ENCODE measurements around the gene GEMIN2.
"Not testable (repeated sequence)": the region's sequence is repeated elsewhere in the genome, so short reads cannot be mapped to it uniquely, and the experiment has no call there.

GEMIN2 gene

GRCh38 chr14:39085933-39086332, 28.2 kb upstream of the GEMIN2 start:
- no peaks in the 10 kb centered on the region for H3K9me3 ChIP-seq (ENCODE audit: control extremely low read depth in 1 of 5, control insufficient read depth in 4 of 5, insufficient read depth in 2 of 5, low read depth in 1 of 5, low read length in 4 of 5)
- H3K27me3 ChIP-seq (replicated peaks in 2 of 5; ENCODE audit: control insufficient read depth in 4 of 5, insufficient read depth in 5 of 5, low read length in 4 of 5): no peaks in the 10 kb centered on the region
- no peak for DNase-seq
- CTCF ChIA-PET: interaction anchor here (0.8 kb wide), 1 partner anchor 16 kb away, joined by 3 read pairs; no protein-coding TSS in a partner anchor
- H3K4me1 ChIP-seq (ENCODE audit: control extremely low read depth in 1 of 4, control insufficient read depth in 4 of 4, insufficient read depth in 4 of 4, low read length in 3 of 4): no peaks in the 10 kb centered on the region
- no peak overlapping the region for H3K4me3 ChIP-seq (ENCODE audit: control insufficient read depth in 1 of 7, extremely low read depth in 1 of 7, insufficient read depth in 4 of 7, low read depth in 2 of 7, low read length in 6 of 7)
- H3K27ac ChIP-seq (ENCODE audit: insufficient read depth in 1 of 2, low read depth in 1 of 2, low read length in 2 of 2, poor library complexity in 1 of 2, severe bottlenecking in 2 of 2): no peak overlapping the region
- POLR2A ChIA-PET: no interaction called here
- peaks cover 13 to 59% (median 36%) of the 10 kb centered on the region in 4 experiments for H3K36me3 ChIP-seq (ENCODE audit: control insufficient read depth in 4 of 4, insufficient read depth in 4 of 4, low read length in 3 of 4)
- 90% methylated on average over 2 of the region's 7 CpGs for WGBS (ENCODE audit: insufficient coverage)

GRCh38 chr14:39087493-39087892, 26.6 kb upstream of the GEMIN2 start:
- no peak overlapping the region for H3K4me3 ChIP-seq (ENCODE audit: control insufficient read depth in 1 of 7, extremely low read depth in 1 of 7, insufficient read depth in 4 of 7, low read depth in 2 of 7, low read length in 6 of 7)
- H3K36me3 ChIP-seq (ENCODE audit: control insufficient read depth in 4 of 4, insufficient read depth in 4 of 4, low read length in 3 of 4): peaks cover 16 to 64% (median 38%) of the 10 kb centered on the region in 4 experiments
- ChIA-PET CTCF (no interaction called here), POLR2A (no interaction called here)
- H3K9me3 ChIP-seq (ENCODE audit: control extremely low read depth in 1 of 5, control insufficient read depth in 4 of 5, insufficient read depth in 2 of 5, low read depth in 1 of 5, low read length in 4 of 5): no peaks in the 10 kb centered on the region
- no peaks in the 10 kb centered on the region for H3K27me3 ChIP-seq (replicated peaks in 2 of 5; ENCODE audit: control insufficient read depth in 4 of 5, insufficient read depth in 5 of 5, low read length in 4 of 5)
- DNase-seq: no peak
- H3K27ac ChIP-seq (ENCODE audit: insufficient read depth in 1 of 2, low read depth in 1 of 2, low read length in 2 of 2, poor library complexity in 1 of 2, severe bottlenecking in 2 of 2): peak overlapping the region in 1 of 2 experiments; percentile 50
- no peaks in the 10 kb centered on the region for H3K4me1 ChIP-seq (ENCODE audit: control extremely low read depth in 1 of 4, control insufficient read depth in 4 of 4, insufficient read depth in 4 of 4, low read length in 3 of 4)
- no CpG with 5 or more reads among the region's 2 CpGs for WGBS (ENCODE audit: insufficient coverage)

GRCh38 chr14:39090548-39091111, 23.5 kb upstream of the GEMIN2 start:
- CTCF ChIA-PET: interaction anchor here (1.3 kb wide), 1 partner anchor 9 kb away, joined by 4 read pairs; no protein-coding TSS in a partner anchor
- peaks cover 11 to 61% (median 33%) of the 10 kb centered on the region in 4 experiments for H3K36me3 ChIP-seq (ENCODE audit: control insufficient read depth in 4 of 4, insufficient read depth in 4 of 4, low read length in 3 of 4)
- DNase-seq: no peak
- H3K4me1 ChIP-seq (ENCODE audit: control extremely low read depth in 1 of 4, control insufficient read depth in 4 of 4, insufficient read depth in 4 of 4, low read length in 3 of 4): no peaks in the 10 kb centered on the region
- WGBS (ENCODE audit: insufficient coverage): 93% methylated on average over 3 of the region's 4 CpGs
- no peak overlapping the region for H3K4me3 ChIP-seq (ENCODE audit: control insufficient read depth in 1 of 7, extremely low read depth in 1 of 7, insufficient read depth in 4 of 7, low read depth in 2 of 7, low read length in 6 of 7)
- POLR2A ChIA-PET: no interaction called here
- no peak overlapping the region for H3K27ac ChIP-seq (ENCODE audit: insufficient read depth in 1 of 2, low read depth in 1 of 2, low read length in 2 of 2, poor library complexity in 1 of 2, severe bottlenecking in 2 of 2)
- no peaks in the 10 kb centered on the region for H3K9me3 ChIP-seq (ENCODE audit: control extremely low read depth in 1 of 5, control insufficient read depth in 4 of 5, insufficient read depth in 2 of 5, low read depth in 1 of 5, low read length in 4 of 5)
- H3K27me3 ChIP-seq (replicated peaks in 2 of 5; ENCODE audit: control insufficient read depth in 4 of 5, insufficient read depth in 5 of 5, low read length in 4 of 5): no peaks in the 10 kb centered on the region

- Histone ChIP-seq H3K27me3 (replicated peaks in 2 of 5; ENCODE audit: control insufficient read depth in 4 of 5, insufficient read depth in 5 of 5, low read length in 4 of 5) (no peaks in the 10 kb centered on the region), H3K36me3 (ENCODE audit: control insufficient read depth in 4 of 4, insufficient read depth in 4 of 4, low read length in 3 of 4) (peaks cover 11 to 53% (median 24%) of the 10 kb centered on the region in 4 experiments), H3K4me1 (ENCODE audit: control extremely low read depth in 1 of 4, control insufficient read depth in 4 of 4, insufficient read depth in 4 of 4, low read length in 3 of 4) (no peaks in the 10 kb centered on the region), H3K4me3 (ENCODE audit: control insufficient read depth in 1 of 7, extremely low read depth in 1 of 7, insufficient read depth in 4 of 7, low read depth in 2 of 7, low read length in 6 of 7) (no peak overlapping the region), H3K9me3 (ENCODE audit: control extremely low read depth in 1 of 5, control insufficient read depth in 4 of 5, insufficient read depth in 2 of 5, low read depth in 1 of 5, low read length in 4 of 5) (no peaks in the 10 kb centered on the region), H3K27ac (ENCODE audit: insufficient read depth in 1 of 2, low read depth in 1 of 2, low read length in 2 of 2, poor library complexity in 1 of 2, severe bottlenecking in 2 of 2) (no peak overlapping the region)
- POLR2A ChIA-PET: no interaction called here
- no CpG with 5 or more reads among the region's 1 CpG for WGBS (ENCODE audit: insufficient coverage)
- CTCF ChIA-PET: no interaction called here
- DNase-seq: no peak
Measured at GRCh38 chr14:39091716-39092115, 22.4 kb upstream of the GEMIN2 start.

- no peaks in the 10 kb centered on the region for H3K27me3 ChIP-seq (replicated peaks in 2 of 5; ENCODE audit: control insufficient read depth in 4 of 5, insufficient read depth in 5 of 5, low read length in 4 of 5)
- WGBS (ENCODE audit: insufficient coverage): 100% methylated on average over 1 of the region's 3 CpGs
- ChIA-PET CTCF (no interaction called here), POLR2A (no interaction called here)
- no peaks in the 10 kb centered on the region for H3K9me3 ChIP-seq (ENCODE audit: control extremely low read depth in 1 of 5, control insufficient read depth in 4 of 5, insufficient read depth in 2 of 5, low read depth in 1 of 5, low read length in 4 of 5)
- DNase-seq: no peak
- no peak overlapping the region for H3K4me3 ChIP-seq (ENCODE audit: control insufficient read depth in 1 of 7, extremely low read depth in 1 of 7, insufficient read depth in 4 of 7, low read depth in 2 of 7, low read length in 6 of 7)
- peaks cover 9 to 45% (median 20%) of the 10 kb centered on the region in 4 experiments for H3K36me3 ChIP-seq (ENCODE audit: control insufficient read depth in 4 of 4, insufficient read depth in 4 of 4, low read length in 3 of 4)
- H3K27ac ChIP-seq (ENCODE audit: insufficient read depth in 1 of 2, low read depth in 1 of 2, low read length in 2 of 2, poor library complexity in 1 of 2, severe bottlenecking in 2 of 2): no peak overlapping the region
- H3K4me1 ChIP-seq (ENCODE audit: control extremely low read depth in 1 of 4, control insufficient read depth in 4 of 4, insufficient read depth in 4 of 4, low read length in 3 of 4): no peaks in the 10 kb centered on the region
Measured at GRCh38 chr14:39094515-39094914, 19.6 kb upstream of the GEMIN2 start.

GRCh38 chr14:39097159-39097558, 17.0 kb upstream of the GEMIN2 start:
- ChIA-PET POLR2A (no interaction called here), CTCF (interaction anchor here (1.2 kb wide), 1 partner anchor 301 kb away, joined by 3 read pairs; no protein-coding TSS in a partner anchor)
- H3K4me3 ChIP-seq (ENCODE audit: control insufficient read depth in 1 of 7, extremely low read depth in 1 of 7, insufficient read depth in 4 of 7, low read depth in 2 of 7, low read length in 6 of 7): no peak overlapping the region
- H3K9me3 ChIP-seq (ENCODE audit: control extremely low read depth in 1 of 5, control insufficient read depth in 4 of 5, insufficient read depth in 2 of 5, low read depth in 1 of 5, low read length in 4 of 5): no peaks in the 10 kb centered on the region
- 81% methylated on average over 2 of the region's 3 CpGs for WGBS (ENCODE audit: insufficient coverage)
- H3K36me3 ChIP-seq (ENCODE audit: control insufficient read depth in 4 of 4, insufficient read depth in 4 of 4, low read length in 3 of 4): peaks cover 3 to 21% (median 5%) of the 10 kb centered on the region in 4 experiments
- no peak for DNase-seq
- no peak overlapping the region for H3K27ac ChIP-seq (ENCODE audit: insufficient read depth in 1 of 2, low read depth in 1 of 2, low read length in 2 of 2, poor library complexity in 1 of 2, severe bottlenecking in 2 of 2)
- H3K4me1 ChIP-seq (ENCODE audit: control extremely low read depth in 1 of 4, control insufficient read depth in 4 of 4, insufficient read depth in 4 of 4, low read length in 3 of 4): peaks cover 0 to 2% (median 1%) of the 10 kb centered on the region in 4 experiments
- H3K27me3 ChIP-seq (replicated peaks in 2 of 5; ENCODE audit: control insufficient read depth in 4 of 5, insufficient read depth in 5 of 5, low read length in 4 of 5): no peaks in the 10 kb centered on the region

- H3K27me3 ChIP-seq (replicated peaks in 2 of 5; ENCODE audit: control insufficient read depth in 4 of 5, insufficient read depth in 5 of 5, low read length in 4 of 5); POLR2A ChIA-PET; DNase-seq; H3K9me3 ChIP-seq (ENCODE audit: control extremely low read depth in 1 of 5, control insufficient read depth in 4 of 5, insufficient read depth in 2 of 5, low read depth in 1 of 5, low read length in 4 of 5); H3K27ac ChIP-seq (ENCODE audit: insufficient read depth in 1 of 2, low read depth in 1 of 2, low read length in 2 of 2, poor library complexity in 1 of 2, severe bottlenecking in 2 of 2); H3K4me3 ChIP-seq (ENCODE audit: control insufficient read depth in 1 of 7, extremely low read depth in 1 of 7, insufficient read depth in 4 of 7, low read depth in 2 of 7, low read length in 6 of 7): not testable (repeated sequence)
- CTCF ChIA-PET: interaction anchor here (1.0 kb wide), 1 partner anchor 8 kb away, joined by 4 read pairs; no protein-coding TSS in a partner anchor
- Histone ChIP-seq H3K36me3 (ENCODE audit: control insufficient read depth in 4 of 4, insufficient read depth in 4 of 4, low read length in 3 of 4) (peaks cover 3 to 14% (median 4%) of the 10 kb centered on the region in 4 experiments), H3K4me1 (ENCODE audit: control extremely low read depth in 1 of 4, control insufficient read depth in 4 of 4, insufficient read depth in 4 of 4, low read length in 3 of 4) (peaks cover 4 to 16% (median 11%) of the 10 kb centered on the region in 4 experiments)
- WGBS (ENCODE audit: insufficient coverage): 100% methylated on average over 8 of the region's 10 CpGs
Measured at GRCh38 chr14:39099215-39099614, 14.9 kb upstream of the GEMIN2 start.
